Measurements from ENCODE around the gene FERMT2. TPM values are rescaled to one million over a fixed set of nuclear protein-coding genes. Genes with fewer than 3 reads are reported as not detected.

Gene FERMT2
- total and polyA plus RNA-seq, 12 donors, result 22.8 to 53.8 (median 40.1) TPM

DNA sequence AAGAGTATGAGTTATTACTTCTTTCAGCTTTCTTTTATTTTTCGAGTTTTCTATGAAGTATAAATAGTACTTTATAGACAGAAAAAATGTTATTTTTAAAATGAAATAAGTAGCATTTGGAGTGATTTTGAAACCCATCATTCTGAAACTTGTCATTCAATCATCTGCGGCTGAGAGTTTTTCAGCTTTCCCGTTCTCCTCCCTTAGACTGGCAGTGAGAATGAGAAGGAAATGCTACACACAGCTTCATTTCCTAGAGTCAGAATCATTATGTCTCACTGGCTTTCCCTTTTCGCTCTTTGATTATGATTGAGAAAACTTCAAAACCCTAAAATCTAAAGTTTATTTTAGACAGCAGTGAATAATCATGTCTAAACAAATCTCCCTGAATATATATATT lies 125.8 kb downstream of the FERMT2 start:
- WGBS, 4 donors, result 54 to 66% (median 60%) methylated on average over 4 of the region's 4 CpGs
- no peak for DNase-seq
- Histone ChIP-seq H3K4me1 (replicated peaks in 1 of 2) (peaks cover 0 to 5% of the 10 kb centered on the region in 2 donors), H3K36me3 (replicated peaks in 1 of 2) (no peaks in the 10 kb centered on the region), H3K27ac (no peak overlapping the region), H3K4me3 (no peak overlapping the region), H3K27me3 (no peaks in the 10 kb centered on the region), H3K9me3 (replicated peaks in 1 of 3) (no peaks in the 10 kb centered on the region)
- no peak for TF ChIP-seq POLR2A (IDR thresholded peaks at IDR 0.05)
- TF ChIP-seq, protein P1, sequence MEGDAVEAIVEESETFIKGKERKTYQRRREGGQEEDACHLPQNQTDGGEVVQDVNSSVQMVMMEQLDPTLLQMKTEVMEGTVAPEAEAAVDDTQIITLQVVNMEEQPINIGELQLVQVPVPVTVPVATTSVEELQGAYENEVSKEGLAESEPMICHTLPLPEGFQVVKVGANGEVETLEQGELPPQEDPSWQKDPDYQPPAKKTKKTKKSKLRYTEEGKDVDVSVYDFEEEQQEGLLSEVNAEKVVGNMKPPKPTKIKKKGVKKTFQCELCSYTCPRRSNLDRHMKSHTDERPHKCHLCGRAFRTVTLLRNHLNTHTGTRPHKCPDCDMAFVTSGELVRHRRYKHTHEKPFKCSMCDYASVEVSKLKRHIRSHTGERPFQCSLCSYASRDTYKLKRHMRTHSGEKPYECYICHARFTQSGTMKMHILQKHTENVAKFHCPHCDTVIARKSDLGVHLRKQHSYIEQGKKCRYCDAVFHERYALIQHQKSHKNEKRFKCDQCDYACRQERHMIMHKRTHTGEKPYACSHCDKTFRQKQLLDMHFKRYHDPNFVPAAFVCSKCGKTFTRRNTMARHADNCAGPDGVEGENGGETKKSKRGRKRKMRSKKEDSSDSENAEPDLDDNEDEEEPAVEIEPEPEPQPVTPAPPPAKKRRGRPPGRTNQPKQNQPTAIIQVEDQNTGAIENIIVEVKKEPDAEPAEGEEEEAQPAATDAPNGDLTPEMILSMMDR (IDR thresholded peaks at IDR 0.05), result no peak
- intact Hi-C loops (cut with DNase I), result loop anchor here (5.0 to 10.0 kb wide), 4 partner anchors 127 to 480 kb away; partner anchors contain the start of gene FERMT2 (in 1 of the 2)

DNA sequence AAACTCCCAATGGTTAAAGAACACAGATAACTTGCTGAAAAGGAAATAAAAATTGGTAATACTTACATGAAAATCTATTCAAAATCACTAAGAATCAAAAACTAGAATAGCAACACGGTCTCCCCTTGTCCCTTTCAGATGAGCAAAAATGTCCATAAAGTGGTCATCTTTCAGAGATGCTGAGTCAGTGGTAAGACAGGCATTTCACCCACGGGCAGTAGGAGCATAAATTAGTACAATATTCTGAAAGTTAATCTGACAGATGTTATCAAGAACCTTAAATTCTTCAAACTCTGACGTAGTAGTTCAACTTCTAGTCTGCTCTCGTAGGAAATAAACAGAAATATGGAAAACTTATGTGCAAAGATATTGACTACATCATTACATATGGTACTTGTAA lies 126.4 kb downstream of the FERMT2 start:
- Histone ChIP-seq H3K9me3 (replicated peaks in 1 of 3) (no peaks in the 10 kb centered on the region), H3K36me3 (replicated peaks in 1 of 2) (no peaks in the 10 kb centered on the region), H3K4me1 (replicated peaks in 1 of 2) (peaks cover 0 to 5% of the 10 kb centered on the region in 2 donors), H3K4me3 (no peak overlapping the region), H3K27ac (no peak overlapping the region), H3K27me3 (no peaks in the 10 kb centered on the region)
- DNase-seq, result no peak
- TF ChIP-seq POLR2A (IDR thresholded peaks at IDR 0.05), result no peak
- TF ChIP-seq, protein P1 (IDR thresholded peaks at IDR 0.05), result no peak
- 29 to 37% (median 31%) methylated on average over 4 of the region's 4 CpGs for WGBS, 4 donors
- intact Hi-C loops (cut with DNase I), result loop anchor here in 1 of 2 donors (5.0 to 10.0 kb wide), 3 partner anchors 138 to 480 kb away; no protein-coding TSS in a partner anchor

DNA sequence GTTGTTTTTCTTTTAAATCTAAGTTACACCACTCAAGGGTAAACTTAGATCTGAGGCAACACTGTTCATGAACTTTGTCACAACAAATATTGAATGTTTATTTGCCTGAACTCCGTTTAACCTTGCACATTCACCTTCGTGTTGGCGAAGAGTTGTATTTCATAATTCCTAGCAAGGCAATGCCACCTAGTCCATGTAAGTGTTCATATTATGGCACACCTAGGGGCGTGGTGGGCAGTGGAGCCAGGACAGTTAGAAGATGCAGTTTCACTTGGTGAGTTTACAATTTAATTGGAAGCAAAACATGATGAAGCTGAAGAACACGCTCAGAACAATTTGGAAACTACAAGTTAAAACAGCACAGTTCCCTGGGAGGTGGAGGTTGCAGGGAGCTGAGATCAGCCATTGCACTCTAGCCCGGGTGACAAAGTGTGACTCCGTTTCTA lies 129.0 kb downstream of the FERMT2 start:
- no peak overlapping the region for H3K27ac ChIP-seq
- DNase-seq, result no peak
- H3K9me3 ChIP-seq (replicated peaks in 1 of 3), result no peaks in the 10 kb centered on the region
- no peaks in the 10 kb centered on the region for H3K36me3 ChIP-seq (replicated peaks in 1 of 2)
- H3K27me3 ChIP-seq, result no peaks in the 10 kb centered on the region
- no peak for TF ChIP-seq POLR2A (IDR thresholded peaks at IDR 0.05)
- TF ChIP-seq, protein P1 (IDR thresholded peaks at IDR 0.05), result no peak
- H3K4me1 ChIP-seq (replicated peaks in 1 of 2), result peaks cover 0 to 5% of the 10 kb centered on the region in 2 donors
- intact Hi-C loops (cut with DNase I), result loop anchor here in 1 of 2 donors (5.0 to 10.0 kb wide), 3 partner anchors 140 to 483 kb away; no protein-coding TSS in a partner anchor
- no peak overlapping the region for H3K4me3 ChIP-seq
- 66 to 72% (median 68%) methylated on average over 7 of the region's 7 CpGs for WGBS, 4 donors

DNA sequence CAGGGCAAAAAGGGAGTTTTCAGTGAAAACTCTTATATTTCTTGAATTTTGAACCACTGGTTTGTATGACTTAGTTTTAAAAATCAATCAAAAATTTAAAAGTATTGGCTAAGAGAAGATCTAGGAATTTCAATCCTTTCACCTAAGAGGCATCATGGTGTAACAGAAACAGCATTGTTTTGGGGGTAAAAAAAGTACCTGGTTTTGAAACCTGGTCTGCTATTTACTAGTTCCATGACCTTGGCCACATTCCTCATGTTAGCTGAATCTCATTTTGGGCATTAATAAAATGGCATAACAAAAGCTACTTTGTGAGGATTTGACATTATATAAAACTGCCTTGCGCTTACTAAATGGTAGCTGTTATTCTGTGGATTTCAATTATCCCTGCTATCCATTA lies 142.7 kb downstream of the FERMT2 start:
- Histone ChIP-seq H3K4me1 (replicated peaks in 1 of 2) (no peaks in the 10 kb centered on the region), H3K27me3 (no peaks in the 10 kb centered on the region), H3K4me3 (no peak overlapping the region), H3K9me3 (replicated peaks in 1 of 3) (no peaks in the 10 kb centered on the region), H3K27ac (no peak overlapping the region), H3K36me3 (replicated peaks in 1 of 2) (no peaks in the 10 kb centered on the region)
- 83 to 95% (median 91%) methylated on average over 1 of the region's 1 CpG for WGBS, 4 donors
- no peak for DNase-seq
- no peak for TF ChIP-seq POLR2A (IDR thresholded peaks at IDR 0.05)
- TF ChIP-seq, protein P1 (IDR thresholded peaks at IDR 0.05), result no peak
- intact Hi-C loops (cut with DNase I), result no loop called here

Other genes starting within 250 kb of the FERMT2 start
- 100 to 1,000 TPM in 3 of 9 donors, 10 to 100 TPM in 6; 50.6 to 235 (median 84.9) TPM for gene PSMC6, start 243.8 kb downstream of the FERMT2 start, total RNA-seq
- gene PSMC6, start 243.8 kb downstream of the FERMT2 start, polyA plus RNA-seq, result 100 to 1,000 TPM in 2 of 3 donors, 10 to 100 TPM in 1; 55.2 to 226 (median 133) TPM
- 10 to 100 TPM in 1 of 9 donors, 1 to 10 TPM in 8; 3.7 to 13.0 (median 6.5) TPM for gene STYX, start 220.9 kb downstream of the FERMT2 start, total RNA-seq
- gene STYX, start 220.9 kb downstream of the FERMT2 start, polyA plus RNA-seq, result 1 to 10 TPM; 1.6 to 5.7 (median 2.6) TPM
- gene GNPNAT1, start 159.4 kb downstream of the FERMT2 start, total RNA-seq, result 10 to 100 TPM in 8 of 9 donors, 1 to 10 TPM in 1; 4.6 to 22.4 (median 14.1) TPM
- 10 to 100 TPM in 1 of 3 donors, 1 to 10 TPM in 2; 5.0 to 30.1 (median 5.3) TPM for gene GNPNAT1, start 159.4 kb downstream of the FERMT2 start, polyA plus RNA-seq
- 10 to 100 TPM in 4 of 9 donors, 1 to 10 TPM in 5; 5.2 to 34.9 (median 8.4) TPM for gene DDHD1, start 202.3 kb upstream of the FERMT2 start, total RNA-seq
- gene DDHD1, start 202.3 kb upstream of the FERMT2 start, polyA plus RNA-seq, result 1 to 10 TPM; 4.6 to 8.6 (median 7.0) TPM